Measurements from ENCODE around the gene LST1.

Gene LST1

DNA sequence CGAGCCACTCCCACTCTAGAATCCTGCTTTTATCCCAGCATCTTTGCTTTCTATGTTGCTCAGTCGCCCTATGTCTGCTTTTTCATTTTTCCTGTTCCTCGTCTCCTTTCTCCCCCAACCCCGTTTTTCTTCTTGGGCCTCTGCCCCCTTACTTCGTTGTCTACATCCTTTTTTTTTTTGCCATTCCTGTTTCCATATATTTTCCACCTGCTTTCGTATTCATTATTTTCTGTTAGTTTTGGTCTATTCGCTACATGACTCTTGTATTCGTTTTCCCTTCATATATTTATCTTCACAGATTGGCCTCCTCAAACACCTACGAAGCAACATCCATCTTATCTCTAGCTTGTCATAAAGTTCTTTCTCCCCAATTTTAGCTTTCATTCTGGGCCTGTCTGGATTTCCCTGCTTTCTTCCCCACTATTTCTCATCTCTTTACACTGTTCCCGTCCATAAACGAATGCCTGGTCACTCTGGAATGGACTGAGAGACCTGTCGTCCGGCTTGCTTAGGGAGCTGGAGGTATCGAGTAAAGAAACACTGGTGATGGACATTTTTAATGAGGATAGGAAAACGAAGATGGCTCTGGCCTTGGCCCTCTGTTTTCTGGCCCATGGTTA, 35.4 kb downstream of the LST1 start:
- no peak for DNase-seq

GRCh38 chr6:31621991-31622390, 35.9 kb downstream of the LST1 start:
- DNase-seq: no peak

GRCh38 chr6:31622684-31623091, 36.6 kb downstream of the LST1 start:
- no peak for DNase-seq

DNA sequence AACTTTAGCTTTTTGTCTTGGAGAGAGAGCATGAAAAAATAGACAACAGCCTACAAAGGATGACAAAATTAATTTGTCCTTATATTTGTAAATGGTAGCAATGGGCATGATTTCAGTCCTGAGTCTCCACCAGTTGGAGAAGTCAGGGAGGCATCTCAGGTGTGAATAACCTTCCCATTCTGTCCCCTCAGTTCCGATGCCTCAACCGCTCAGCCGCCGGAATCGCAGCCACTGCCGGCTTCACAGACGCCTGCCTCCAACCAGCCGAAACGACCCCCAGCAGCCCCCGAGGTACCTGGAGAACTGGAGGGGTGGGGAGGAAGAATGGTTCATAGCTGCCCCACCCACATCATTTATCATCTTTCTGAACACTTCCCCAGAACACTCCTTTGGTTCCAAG, 38.0 kb downstream of the LST1 start:
- no peak for DNase-seq

DNA sequence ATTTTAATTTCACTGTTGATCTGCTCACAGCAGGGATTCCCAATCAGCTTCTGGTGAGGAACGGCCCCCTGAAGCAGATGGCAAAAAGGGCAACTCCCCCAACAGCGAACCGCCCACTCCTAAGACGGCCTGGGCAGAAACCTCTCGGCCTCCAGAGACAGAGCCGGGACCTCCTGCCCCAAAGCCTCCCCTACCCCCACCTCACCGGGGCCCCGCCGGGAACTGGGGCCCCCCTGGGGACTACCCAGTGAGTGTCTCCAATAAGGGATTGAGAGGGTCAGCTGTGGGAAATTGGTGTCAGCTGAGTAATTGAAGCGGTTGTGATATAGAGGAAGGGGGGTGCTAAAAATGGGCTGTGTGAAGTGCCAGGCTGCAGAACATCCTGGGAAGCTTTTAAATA, 40.9 kb downstream of the LST1 start:
- no peak for DNase-seq

DNA sequence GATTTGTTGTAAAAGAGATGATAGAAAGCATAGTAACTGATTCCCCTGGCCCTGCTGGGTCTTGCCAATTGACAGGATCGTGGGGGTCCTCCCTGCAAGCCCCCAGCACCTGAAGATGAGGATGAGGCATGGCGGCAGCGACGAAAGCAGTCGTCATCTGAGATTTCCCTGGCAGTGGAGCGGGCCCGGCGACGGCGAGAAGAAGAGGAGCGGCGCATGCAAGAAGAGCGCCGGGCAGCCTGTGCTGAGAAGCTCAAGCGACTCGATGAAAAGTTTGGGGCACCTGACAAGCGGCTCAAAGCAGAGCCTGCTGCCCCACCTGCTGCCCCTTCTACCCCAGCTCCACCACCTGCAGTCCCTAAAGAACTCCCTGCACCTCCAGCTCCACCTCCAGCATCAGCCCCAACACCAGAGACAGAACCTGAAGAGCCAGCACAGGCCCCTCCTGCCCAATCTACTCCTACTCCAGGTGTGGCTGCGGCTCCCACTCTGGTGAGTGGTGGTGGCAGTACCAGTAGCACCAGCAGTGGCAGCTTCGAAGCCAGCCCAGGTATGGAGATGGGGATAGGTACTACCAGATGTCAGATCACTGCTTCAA, 41.7 kb downstream of the LST1 start:
- no peak for DNase-seq

DNA sequence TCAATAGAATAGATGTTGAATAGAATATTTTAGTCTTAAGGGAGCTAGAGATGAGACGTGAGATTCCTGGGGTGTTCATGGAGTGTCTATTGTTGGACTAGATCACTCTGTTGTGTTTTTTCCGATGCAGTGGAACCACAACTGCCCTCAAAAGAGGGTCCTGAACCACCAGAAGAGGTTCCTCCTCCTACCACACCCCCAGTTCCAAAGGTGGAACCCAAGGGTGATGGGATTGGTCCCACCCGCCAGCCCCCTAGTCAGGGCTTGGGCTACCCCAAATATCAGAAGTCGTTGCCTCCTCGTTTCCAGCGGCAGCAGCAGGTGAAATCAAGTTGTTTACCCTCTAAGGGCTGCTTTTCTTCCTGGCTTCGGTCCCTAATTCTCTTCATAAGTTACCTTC, 42.9 kb downstream of the LST1 start:
- no peak for DNase-seq

- DNase-seq: no peak
These were observed 44.3 kb downstream of the LST1 start for GRCh38 chr6:31630177-31630934.

GRCh38 chr6:31631209-31631608, 45.1 kb downstream of the LST1 start:
- no peak for DNase-seq

DNA sequence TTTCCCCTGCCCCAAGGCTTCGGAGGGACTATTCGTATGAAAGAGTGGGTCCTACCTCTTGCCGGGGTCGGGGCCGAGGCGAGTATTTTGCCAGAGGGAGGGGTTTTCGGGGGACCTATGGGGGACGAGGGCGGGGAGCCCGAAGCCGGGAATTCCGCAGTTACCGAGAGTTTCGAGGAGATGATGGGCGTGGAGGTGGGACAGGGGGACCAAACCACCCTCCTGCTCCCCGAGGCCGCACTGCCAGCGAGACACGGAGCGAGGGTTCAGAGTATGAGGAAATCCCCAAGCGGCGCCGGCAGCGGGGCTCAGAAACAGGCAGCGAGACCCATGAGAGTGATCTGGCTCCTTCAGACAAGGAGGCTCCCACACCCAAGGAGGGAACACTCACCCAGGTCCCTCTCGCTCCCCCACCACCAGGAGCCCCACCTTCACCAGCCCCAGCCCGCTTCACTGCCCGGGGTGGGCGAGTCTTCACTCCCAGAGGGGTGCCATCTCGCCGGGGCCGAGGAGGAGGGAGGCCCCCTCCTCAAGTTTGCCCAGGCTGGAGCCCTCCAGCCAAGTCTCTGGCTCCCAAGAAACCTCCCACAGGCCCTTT, 45.7 kb downstream of the LST1 start:
- no peak for DNase-seq

GRCh38 chr6:31632279-31632946, 46.3 kb downstream of the LST1 start:
- DNase-seq: no peak

DNA sequence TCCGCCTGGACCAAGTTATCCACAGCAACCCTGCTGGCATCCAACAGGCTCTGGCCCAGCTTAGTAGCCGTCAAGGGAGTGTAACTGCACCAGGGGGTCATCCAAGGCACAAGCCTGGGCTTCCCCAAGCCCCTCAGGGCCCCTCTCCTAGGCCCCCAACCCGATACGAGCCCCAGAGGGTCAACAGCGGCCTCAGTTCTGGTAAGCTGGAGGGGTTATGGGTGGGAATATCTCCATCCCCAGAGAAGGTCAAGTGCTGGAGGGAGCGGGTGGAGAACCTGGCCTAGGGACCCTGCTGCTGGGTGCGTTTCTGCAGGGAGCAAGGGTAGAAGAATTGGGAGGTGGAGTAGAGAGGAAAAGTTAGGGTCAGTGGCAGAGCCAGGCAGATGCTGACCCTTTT, 47.4 kb downstream of the LST1 start:
- DNase-seq: no peak

GRCh38 chr6:31634131-31634530, 48.1 kb downstream of the LST1 start:
- no peak for DNase-seq

- DNase-seq: no peak
These were observed 49.0 kb downstream of the LST1 start for GRCh38 chr6:31634969-31635575.

DNA sequence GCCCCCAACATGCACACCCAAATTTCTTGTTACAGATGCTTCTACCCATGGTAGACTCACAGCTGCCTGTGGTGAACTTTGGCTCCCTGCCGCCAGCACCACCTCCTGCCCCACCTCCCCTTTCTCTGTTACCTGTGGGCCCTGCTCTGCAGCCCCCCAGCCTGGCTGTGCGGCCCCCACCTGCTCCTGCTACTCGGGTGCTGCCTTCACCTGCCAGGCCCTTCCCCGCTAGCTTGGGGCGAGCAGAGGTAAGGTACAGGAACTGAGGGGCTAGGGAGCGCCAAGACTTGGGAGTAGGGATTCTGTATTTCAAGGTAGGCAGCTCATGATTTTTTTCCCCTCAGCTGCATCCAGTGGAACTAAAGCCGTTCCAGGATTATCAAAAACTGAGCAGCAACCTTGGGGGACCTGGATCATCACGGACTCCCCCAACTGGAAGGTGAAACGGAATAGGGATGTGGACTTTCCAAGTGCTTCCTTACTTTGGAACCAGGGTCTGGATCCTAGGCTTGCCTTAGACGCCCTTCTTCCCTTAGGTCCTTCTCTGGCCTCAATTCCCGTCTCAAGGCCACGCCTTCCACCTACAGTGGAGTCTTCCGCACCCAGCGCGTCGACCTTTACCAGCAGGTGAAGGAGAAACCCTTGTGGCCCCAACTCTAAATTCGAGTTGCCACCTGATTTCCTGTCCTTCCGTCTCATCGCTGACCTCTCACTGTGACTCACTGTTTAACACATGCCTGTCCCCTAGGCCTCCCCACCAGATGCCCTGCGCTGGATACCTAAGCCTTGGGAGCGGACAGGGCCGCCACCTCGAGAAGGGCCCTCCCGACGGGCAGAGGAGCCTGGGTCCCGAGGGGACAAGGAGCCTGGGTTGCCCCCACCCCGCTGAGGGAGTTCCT, 50.9 kb downstream of the LST1 start:
- DNase-seq: no peak
